K562 treated with DMSO at 1 percent for 12 hours (cell line): ENCODE data around the gene EGFLAM. TPM values are rescaled to one million over a fixed set of nuclear protein-coding genes. Genes with fewer than 3 reads are reported as not detected.

Source experiments
- total RNA-seq: library from RNA; unstranded; fragments of 300-600 nt; gene quantifications from 2 replicates; pipeline ENCODE4 v1.2.3, GENCODE V29; 2022; ENCODE audit not compliant: insufficient read depth

Gene EGFLAM
- 1.5 TPM in 1 of 2 replicates, not detected in the other for total RNA-seq

DNA sequence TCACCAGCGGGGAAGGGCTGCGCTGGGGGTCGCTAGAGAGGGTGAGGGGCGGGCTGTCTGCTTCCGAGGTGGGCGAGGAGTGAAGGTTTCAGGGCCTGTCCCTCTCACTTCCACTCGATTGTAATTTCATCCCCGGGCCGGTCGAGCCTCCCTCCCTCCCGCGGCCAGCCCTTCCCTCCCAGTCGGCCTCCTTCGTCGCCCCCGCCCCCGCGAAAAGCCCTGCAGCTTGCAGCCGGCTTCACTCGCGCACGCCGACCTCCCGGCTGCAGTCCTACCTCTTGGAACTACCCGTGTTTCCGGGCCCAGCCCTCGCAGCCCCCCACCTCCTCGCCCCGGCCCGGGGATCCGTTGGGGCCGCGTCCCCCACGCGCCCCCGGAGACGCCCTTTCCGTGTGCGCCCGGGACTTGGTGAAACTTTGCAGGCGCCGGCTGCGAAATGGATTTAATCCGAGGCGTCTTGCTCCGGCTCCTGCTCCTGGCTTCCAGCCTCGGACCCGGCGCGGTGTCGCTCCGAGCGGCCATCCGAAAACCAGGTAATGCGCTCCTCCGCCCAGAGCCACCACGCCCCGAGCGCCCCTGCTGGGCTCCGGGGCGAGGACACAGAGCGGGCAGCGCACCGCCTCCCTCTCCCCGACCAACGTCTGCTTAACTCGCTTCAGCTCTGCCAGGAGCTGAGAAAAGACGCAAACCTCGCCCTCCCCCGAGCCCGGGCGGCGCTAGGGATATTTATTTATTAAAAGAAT, at the start of gene EGFLAM:
Gene EGFLAM, plus strand, starts transcription at position 241 of the 743 bp plus-strand sequence. Its CDS starts 196 bp downstream, at position 437.

